H9 (cell line): ENCODE results near the gene ATXN7L3. TPM values are rescaled to one million over a fixed set of nuclear protein-coding genes. Genes with fewer than 3 reads are reported as not detected.
A peak's percentile ranks its signal among the peaks of the same experiment; 100 is the strongest.

Experiments
- DNase-seq: peaks from one replicate; pipeline ENCODE4 v3.0.0-alpha.2; 2017
- H2AFZ ChIP-seq: one replicate; pipeline ENCODE4 v1.6.1; 2013; ENCODE audit warnings: mild to moderate bottlenecking, low read length, control low read depth, moderate library complexity
- H2AK5ac ChIP-seq: 2 replicates; pipeline ENCODE4 v1.6.1; 2013; ENCODE audit warnings: low read length, control low read depth, mixed read lengths; ENCODE audit not compliant: insufficient read length
- H2BK120ac ChIP-seq: one replicate; pipeline ENCODE4 v1.6.1; 2013; ENCODE audit warnings: low read depth, mild to moderate bottlenecking, low read length, control low read depth, inconsistent platforms; ENCODE audit not compliant: poor library complexity, severe bottlenecking
- H2BK12ac ChIP-seq: 2 replicates; pipeline ENCODE4 v1.6.1; 2013; ENCODE audit warnings: low read length, control low read depth, mixed read lengths, low read depth; ENCODE audit not compliant: insufficient read length
- H2BK15ac ChIP-seq: 2 replicates; pipeline ENCODE4 v1.6.1; 2013; ENCODE audit warnings: low read depth, low read length, control low read depth
- H2BK20ac ChIP-seq: one replicate; pipeline ENCODE4 v1.6.1; 2013; ENCODE audit warnings: low read depth, mild to moderate bottlenecking, low read length, control low read depth, inconsistent platforms; ENCODE audit not compliant: poor library complexity, severe bottlenecking
- H2BK5ac ChIP-seq: 2 replicates; pipeline ENCODE4 v1.6.1; 2013; ENCODE audit warnings: low read length, control low read depth, mixed read lengths; ENCODE audit not compliant: insufficient read length
- H3K14ac ChIP-seq: 2 replicates; pipeline ENCODE4 v1.6.1; 2013; ENCODE audit warnings: low read length, control low read depth; ENCODE audit not compliant: insufficient read depth
- H3K18ac ChIP-seq: 2 replicates; pipeline ENCODE4 v1.6.1; 2013; ENCODE audit warnings: low read depth, mild to moderate bottlenecking, mixed read lengths, low read length, control low read depth; ENCODE audit not compliant: insufficient read length
- H3K23ac ChIP-seq: 2 replicates; pipeline ENCODE4 v1.6.1; 2013; ENCODE audit warnings: low read length, control low read depth, mixed read lengths, low read depth; ENCODE audit not compliant: insufficient read length
- H3K23me2 ChIP-seq: 2 replicates; pipeline ENCODE4 v1.6.1; 2013; ENCODE audit warnings: low read depth, mild to moderate bottlenecking, mixed read lengths, low read length, control low read depth; ENCODE audit not compliant: insufficient read length, poor library complexity, severe bottlenecking
- H3K27ac ChIP-seq: 2 replicates; pipeline ENCODE4 v1.5.1; 2013; ENCODE audit warnings: low read length, control low read depth, mixed read lengths, low read depth; ENCODE audit not compliant: insufficient read length
- H3K27me3 ChIP-seq: 2 replicates; pipeline ENCODE4 v1.6.1; 2013; ENCODE audit warnings: low read length, control low read depth, inconsistent platforms; ENCODE audit not compliant: insufficient read depth
- H3K4ac ChIP-seq: 2 replicates; pipeline ENCODE4 v1.6.1; 2013; ENCODE audit warnings: low read depth, mild to moderate bottlenecking, control low read depth, inconsistent platforms, low read length, moderate library complexity
- H3K4me1 ChIP-seq: 2 replicates; pipeline ENCODE4 v1.6.1; 2013; ENCODE audit warnings: low read length, control low read depth, inconsistent platforms; ENCODE audit not compliant: insufficient read depth
- H3K4me2 ChIP-seq: 2 replicates; pipeline ENCODE4 v1.6.1; 2013; ENCODE audit warnings: low read length, control low read depth, mixed read lengths; ENCODE audit not compliant: insufficient read length, insufficient read depth
- H3K56ac ChIP-seq: 2 replicates; pipeline ENCODE4 v1.6.1; 2013; ENCODE audit warnings: low read depth, mild to moderate bottlenecking, mixed read lengths, low read length, control low read depth; ENCODE audit not compliant: insufficient read length
- H3K79me1 ChIP-seq: 2 replicates; pipeline ENCODE4 v1.6.1; 2013; ENCODE audit warnings: low read depth, mild to moderate bottlenecking, moderate library complexity, low read length, control low read depth, inconsistent platforms; ENCODE audit not compliant: insufficient read depth, poor library complexity, severe bottlenecking
- H3K79me2 ChIP-seq: 2 replicates; pipeline ENCODE4 v1.6.1; 2013; ENCODE audit warnings: low read length, control low read depth, inconsistent platforms; ENCODE audit not compliant: insufficient read depth
- H3K9ac ChIP-seq: 2 replicates; pipeline ENCODE4 v1.6.1; 2013; ENCODE audit warnings: low read length, control low read depth, mixed read lengths; ENCODE audit not compliant: insufficient read length; ENCODE audit errors: extremely low read depth
- H3K9me3 ChIP-seq: one replicate; pipeline ENCODE4 v1.6.1; 2013; ENCODE audit warnings: low read depth, low read length, inconsistent platforms; ENCODE audit not compliant: control insufficient read depth
- H3T11ph ChIP-seq: one replicate; pipeline ENCODE4 v1.6.1; 2013; ENCODE audit warnings: mild to moderate bottlenecking, low read length, control low read depth, inconsistent platforms
- H4K20me1 ChIP-seq: one replicate; pipeline ENCODE4 v1.6.1; 2013; ENCODE audit not compliant: control insufficient read depth, insufficient read length, insufficient read depth
- H4K5ac ChIP-seq: 2 replicates; pipeline ENCODE4 v1.6.1; 2013; ENCODE audit warnings: low read depth, mild to moderate bottlenecking, mixed read lengths, low read length, control low read depth; ENCODE audit not compliant: insufficient read length
- H4K8ac ChIP-seq: replicated peaks from 2 replicates; pipeline ENCODE4 v1.6.1; 2013; ENCODE audit warnings: low read length, control low read depth, mixed read lengths, low read depth; ENCODE audit not compliant: insufficient read length
- H4K91ac ChIP-seq: 2 replicates; pipeline ENCODE4 v1.6.1; 2013; ENCODE audit warnings: low read depth, mild to moderate bottlenecking, moderate library complexity, mixed read lengths, low read length, control low read depth; ENCODE audit not compliant: insufficient read length
- H3K27ac Mint-ChIP-seq, 3 experiments: 2 replicates in 2 of 3; 3 replicates in 1 of 3; pipeline ENCODE4 v1.8.0; 2020 to 2021; ENCODE audit warnings: mixed read lengths in 3 of 3, mild to moderate bottlenecking in 1 of 3, moderate library complexity in 1 of 3
- H3K27me3 Mint-ChIP-seq: 2 replicates; pipeline ENCODE4 v1.8.0; 2021; ENCODE audit warnings: low read depth, mild to moderate bottlenecking, moderate library complexity, mixed read lengths
- H3K36me3 Mint-ChIP-seq, 3 experiments: 2 replicates in 2 of 3; 3 replicates in 1 of 3; pipeline ENCODE4 v1.8.0; 2020 to 2021; ENCODE audit warnings: low read depth in 3 of 3, mixed read lengths in 3 of 3; ENCODE audit not compliant: insufficient read depth in 1 of 3
- H3K4me1 Mint-ChIP-seq, 2 experiments: 2 replicates each; pipeline ENCODE4 v1.8.0; 2020; ENCODE audit warnings: mixed read lengths in 2 of 2
- H3K4me3 Mint-ChIP-seq, 2 experiments: 2 replicates in 1 of 2; 3 replicates in 1 of 2; pipeline ENCODE4 v1.8.0; 2020 to 2021; ENCODE audit warnings: mild to moderate bottlenecking in 2 of 2, mixed read lengths in 2 of 2, moderate library complexity in 1 of 2
- H3K9me3 Mint-ChIP-seq, 2 experiments: 2 replicates in 1 of 2; 3 replicates in 1 of 2; pipeline ENCODE4 v1.8.0; 2020; ENCODE audit warnings: mild to moderate bottlenecking in 2 of 2, mixed read lengths in 2 of 2, moderate library complexity in 1 of 2
- CTCF ChIP-seq: fragments of 200-600 bp; sonication (generic); conservative IDR thresholded peaks from 3 replicates; pipeline ENCODE4 v1.8.0; 2021; ENCODE audit warnings: antibody characterized with exemption, mild to moderate bottlenecking
- WGBS: extraction: QIAGEN DNeasy Blood & Tissue Kit; methylation state at CpG from one replicate; pipeline ENCODE4 v1.1.7; 2013; ENCODE audit warnings: missing lambda C conversion rate, low lambda C conversion rate, mixed read lengths; ENCODE audit not compliant: insufficient read length; ENCODE audit errors: extremely low coverage; 5-methylcytosine and 5-hydroxymethylcytosine counted together
- total RNA-seq: library from RNA; stranded (reverse); gene quantifications from 2 replicates; pipeline ENCODE4 v1.2.1, GENCODE V29; 2021

The ATXN7L3 gene
- total RNA-seq, 1 experiment from 2014 or later, result 125 TPM

- peak overlapping the region; percentile 9 for H3K9ac ChIP-seq
- Mint-ChIP-seq H3K27me3 (no peaks in the 10 kb centered on the region; the same call in 1 of the 2 replicates), H3K4me3 (peak overlapping the region; percentile 83 to 90), H3K9me3 (no peaks in the 10 kb centered on the region; a peak in 1 of 5 replicates), H3K4me1 (peaks cover 12 to 17% of the 10 kb centered on the region in 2 experiments), H3K27ac (peak overlapping the region in 1 of 3 experiments; percentile 88; a peak in 3 of 7 replicates), H3K36me3 (peaks cover 0 to 8% (median 5%) of the 10 kb centered on the region in 3 experiments; a peak in 3 of 7 replicates)
- H2BK12ac ChIP-seq, result no peak overlapping the region
- no peak overlapping the region for H2AFZ ChIP-seq
- no peak overlapping the region for H2BK120ac ChIP-seq
- no peaks in the 10 kb centered on the region for H3K9me3 ChIP-seq
- no peak overlapping the region for H2BK5ac ChIP-seq
- peak overlapping the region; percentile 88 for H3K4me2 ChIP-seq
- H2BK20ac ChIP-seq, result no peak overlapping the region
- no peak overlapping the region for H3K14ac ChIP-seq
- H3K56ac ChIP-seq, result no peak overlapping the region
- H4K5ac ChIP-seq, result no peak overlapping the region
- no peak overlapping the region for H3K27ac ChIP-seq
- peak; percentile 88 for DNase-seq
- peaks cover 27% of the 10 kb centered on the region for H3K23me2 ChIP-seq
- H3K27me3 ChIP-seq, result no peaks in the 10 kb centered on the region
- no peak overlapping the region for H3K4ac ChIP-seq
- no peak overlapping the region for H3T11ph ChIP-seq
- no CpG with 5 or more reads among the region's 36 CpGs for WGBS
- H2BK15ac ChIP-seq, result no peak overlapping the region
- H3K18ac ChIP-seq, result no peak overlapping the region
- H3K23ac ChIP-seq, result no peak overlapping the region
- no peak overlapping the region for H4K91ac ChIP-seq
- peaks cover under 1% of the 10 kb centered on the region for H3K79me1 ChIP-seq
- no peaks in the 10 kb centered on the region for H4K20me1 ChIP-seq
- 0 out of 2 replicates have a peak, but pooled peaks cover 4% of the 10 kb centered on the region for H3K4me1 ChIP-seq
- H4K8ac ChIP-seq, result no peak overlapping the region
- peaks cover 6% of the 10 kb centered on the region; the same call in 1 of the 2 replicates for H3K79me2 ChIP-seq
- TF ChIP-seq CTCF, result peak; percentile 25; the same call in 2 of the 3 replicates
- no peak overlapping the region for H2AK5ac ChIP-seq
Observed at GRCh38 chr17:44222112-44222869, 22.6 kb upstream of the ATXN7L3 start.
